Left ventricle myocardium inferior (tissue), 1 donor: Measurements from ENCODE around the gene HIVEP2. TPM values are rescaled to one million over a fixed set of nuclear protein-coding genes. Genes with fewer than 3 reads are reported as not detected.

Source experiments
- DNase-seq: peaks from one replicate; pipeline ENCODE4 v3.0.0-alpha.2; 2020
- H3K27ac ChIP-seq: fragments of 200-600 bp; replicated peaks from 2 replicates; pipeline ENCODE4 v1.8.0; 2021
- H3K27me3 ChIP-seq: fragments of 200-600 bp; 2 replicates; pipeline ENCODE4 v1.8.0; 2021; ENCODE audit warnings: low read depth
- H3K36me3 ChIP-seq: fragments of 200-600 bp; 2 replicates; pipeline ENCODE4 v1.8.0; 2021
- H3K4me1 ChIP-seq: fragments of 200-600 bp; 2 replicates; pipeline ENCODE4 v1.8.0; 2021
- H3K4me3 ChIP-seq: fragments of 200-600 bp; 2 replicates; pipeline ENCODE4 v1.8.0; 2021; ENCODE audit warnings: mild to moderate bottlenecking, moderate library complexity
- H3K9me3 ChIP-seq: fragments of 200-600 bp; replicated peaks from 2 replicates; pipeline ENCODE4 v1.8.0; 2021
- intact Hi-C: fragments of 100-400 bp; cut with micrococcal nuclease; formaldehyde crosslinking; loops from one replicate; pipeline ENCODE4 v1.11.0; 2022
- total RNA-seq: library from RNA; stranded (reverse); fragmentation: NEBNext Ultra II Directional; extraction: Animal tissue kit (Norgen Biotek cat#: 25700); gene quantifications from one replicate; pipeline ENCODE4 v1.2.1, GENCODE V29; 2021
- TF ChIP-seq, protein P1 (sequence below): fragments of 200-600 bp; IDR thresholded peaks from 2 replicates; pipeline ENCODE4 v1.8.0; 2021; ENCODE audit warnings: antibody characterized with exemption, mild to moderate bottlenecking, borderline replicate concordance
- donor health status: DM: no; HTN: yes; CAD: no; lungs with severe emphysema.

Gene HIVEP2
- total RNA-seq, 1 donor from 2014 or later = 16.2 TPM

DNA sequence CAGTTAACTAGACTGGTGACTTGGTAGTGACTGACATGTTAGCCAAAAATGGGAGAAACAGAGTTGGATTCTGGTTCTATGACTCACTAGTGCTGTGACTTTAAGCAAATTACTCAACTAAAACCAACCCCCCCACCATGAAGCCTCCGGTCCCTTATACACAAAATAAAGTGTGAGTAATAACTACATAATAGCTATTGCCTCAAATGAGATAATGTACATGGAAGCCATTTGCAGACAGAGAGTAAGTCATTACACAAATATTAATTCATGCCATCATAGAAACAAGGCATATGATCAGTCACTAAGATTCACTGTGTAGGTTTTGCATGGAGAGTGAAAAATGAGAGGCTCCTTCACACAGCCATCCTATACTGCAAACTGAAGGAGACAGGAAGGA lies 111.9 kb downstream of the HIVEP2 start:
- Histone ChIP-seq H3K9me3 (no peaks in the 10 kb centered on the region), H3K27me3 (no peaks in the 10 kb centered on the region), H3K4me3 (no peak overlapping the region), H3K27ac (no peak overlapping the region), H3K4me1 (peaks cover 30% of the 10 kb centered on the region), H3K36me3 (no peaks in the 10 kb centered on the region)
- no peak for DNase-seq
- intact Hi-C loops = no loop called here
- TF ChIP-seq, protein P1, sequence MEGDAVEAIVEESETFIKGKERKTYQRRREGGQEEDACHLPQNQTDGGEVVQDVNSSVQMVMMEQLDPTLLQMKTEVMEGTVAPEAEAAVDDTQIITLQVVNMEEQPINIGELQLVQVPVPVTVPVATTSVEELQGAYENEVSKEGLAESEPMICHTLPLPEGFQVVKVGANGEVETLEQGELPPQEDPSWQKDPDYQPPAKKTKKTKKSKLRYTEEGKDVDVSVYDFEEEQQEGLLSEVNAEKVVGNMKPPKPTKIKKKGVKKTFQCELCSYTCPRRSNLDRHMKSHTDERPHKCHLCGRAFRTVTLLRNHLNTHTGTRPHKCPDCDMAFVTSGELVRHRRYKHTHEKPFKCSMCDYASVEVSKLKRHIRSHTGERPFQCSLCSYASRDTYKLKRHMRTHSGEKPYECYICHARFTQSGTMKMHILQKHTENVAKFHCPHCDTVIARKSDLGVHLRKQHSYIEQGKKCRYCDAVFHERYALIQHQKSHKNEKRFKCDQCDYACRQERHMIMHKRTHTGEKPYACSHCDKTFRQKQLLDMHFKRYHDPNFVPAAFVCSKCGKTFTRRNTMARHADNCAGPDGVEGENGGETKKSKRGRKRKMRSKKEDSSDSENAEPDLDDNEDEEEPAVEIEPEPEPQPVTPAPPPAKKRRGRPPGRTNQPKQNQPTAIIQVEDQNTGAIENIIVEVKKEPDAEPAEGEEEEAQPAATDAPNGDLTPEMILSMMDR = no peak

DNA sequence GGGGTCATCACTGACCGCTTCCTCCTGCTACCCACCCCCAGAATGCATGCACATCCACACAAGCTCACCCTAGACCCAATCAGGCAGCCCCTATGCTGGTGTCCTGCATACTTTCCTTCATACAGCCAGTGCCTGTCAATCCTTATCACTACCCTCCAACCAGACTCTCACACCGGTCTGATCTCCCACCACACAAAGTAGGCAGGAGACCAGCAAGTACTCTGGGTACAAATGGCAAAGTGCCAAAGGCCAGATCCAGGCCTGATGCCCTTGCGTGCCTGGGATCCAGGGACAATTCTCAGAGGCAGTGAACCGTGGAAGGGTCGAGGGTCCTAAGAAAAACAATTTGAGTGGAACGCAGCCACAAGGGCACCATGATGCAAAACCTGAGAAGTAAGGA lies 114.2 kb downstream of the HIVEP2 start:
- TF ChIP-seq, protein P1 = no peak
- intact Hi-C loops = no loop called here

DNA sequence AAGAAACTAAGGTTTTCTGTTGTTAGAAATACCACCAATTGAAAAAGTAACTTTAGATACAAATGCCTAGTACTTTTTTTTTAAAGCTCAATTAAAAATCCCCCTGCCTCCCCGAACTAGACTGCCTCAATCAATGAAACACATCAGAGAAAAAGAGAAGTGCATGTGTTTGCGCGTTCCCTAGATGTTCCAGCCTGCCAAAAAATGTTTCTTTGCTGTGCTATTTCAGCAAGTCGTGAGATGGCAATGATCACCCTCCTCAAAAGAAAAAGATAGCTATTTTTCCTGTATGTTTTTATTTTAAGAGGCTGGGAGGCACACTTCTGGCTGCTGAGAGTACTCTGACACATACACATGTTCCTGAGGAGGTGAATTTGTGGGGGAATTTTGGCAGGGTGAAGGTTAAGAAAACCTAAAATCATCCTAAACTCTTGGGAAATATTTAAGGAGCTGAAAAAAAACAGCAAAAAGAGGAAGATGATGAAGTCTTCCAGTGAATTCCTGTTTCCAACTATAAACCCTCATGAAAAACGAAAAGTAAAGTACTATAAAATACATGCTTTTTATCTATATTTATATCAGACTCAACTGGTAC lies 114.8 kb downstream of the HIVEP2 start:
- intact Hi-C loops = no loop called here
- Histone ChIP-seq H3K4me3 (no peak overlapping the region), H3K36me3 (no peaks in the 10 kb centered on the region), H3K27ac (no peak overlapping the region), H3K9me3 (no peaks in the 10 kb centered on the region), H3K4me1 (peaks cover 39% of the 10 kb centered on the region), H3K27me3 (no peaks in the 10 kb centered on the region)
- TF ChIP-seq, protein P1 = no peak
- no peak for DNase-seq

More for the DNA sequence above, 114.2 kb downstream of the HIVEP2 start:
- Histone ChIP-seq H3K27ac (no peak overlapping the region), H3K4me3 (no peak overlapping the region), H3K4me1 (peaks cover 45% of the 10 kb centered on the region), H3K9me3 (no peaks in the 10 kb centered on the region), H3K36me3 (no peaks in the 10 kb centered on the region), H3K27me3 (no peaks in the 10 kb centered on the region)
- DNase-seq = no peak

DNA sequence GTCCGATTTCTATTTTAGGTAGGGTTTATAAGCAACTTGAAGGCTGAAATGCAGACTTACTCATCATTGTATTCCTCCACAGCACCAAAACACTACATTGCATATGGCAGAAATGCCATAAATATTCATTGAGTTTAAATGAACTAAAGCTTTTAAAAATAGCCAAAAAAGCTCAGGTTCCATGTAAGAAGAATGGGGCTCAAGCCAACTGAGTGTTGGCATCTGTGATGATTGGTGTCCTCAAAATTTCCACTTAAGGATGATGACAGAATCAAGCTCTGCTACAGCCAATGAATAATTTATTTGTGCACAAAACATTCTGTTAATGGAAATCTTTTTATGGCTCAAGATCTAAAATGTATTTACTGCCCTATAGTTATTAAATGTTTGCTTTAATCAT lies 115.4 kb downstream of the HIVEP2 start:
- TF ChIP-seq, protein P1 = no peak
- Histone ChIP-seq H3K4me1 (peaks cover 44% of the 10 kb centered on the region), H3K36me3 (no peaks in the 10 kb centered on the region), H3K27ac (no peak overlapping the region), H3K9me3 (no peaks in the 10 kb centered on the region), H3K27me3 (no peaks in the 10 kb centered on the region), H3K4me3 (no peak overlapping the region)
- DNase-seq = no peak
- intact Hi-C loops = no loop called here

DNA sequence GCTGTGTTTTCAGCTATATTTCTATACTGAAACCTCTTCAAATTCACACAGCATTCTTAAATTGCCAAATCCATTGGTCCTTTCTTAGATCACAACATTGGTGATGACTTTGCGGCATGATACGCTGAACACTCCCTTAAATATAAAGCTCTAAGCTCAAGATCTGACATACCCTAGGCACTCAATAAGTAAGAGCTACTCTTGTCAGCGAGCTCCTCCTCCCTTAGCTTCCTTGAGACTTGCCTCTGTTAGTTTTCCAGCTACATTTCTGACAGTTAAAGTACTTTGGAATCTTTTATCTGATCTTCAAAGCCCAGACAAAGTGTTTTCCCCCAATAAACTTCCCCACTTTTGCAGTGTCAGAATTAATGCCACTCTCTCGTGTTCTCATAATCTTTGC lies 117.0 kb downstream of the HIVEP2 start:
- H3K9me3 ChIP-seq = no peaks in the 10 kb centered on the region
- no peaks in the 10 kb centered on the region for H3K27me3 ChIP-seq
- peak overlapping the region; percentile 50 for H3K27ac ChIP-seq
- peaks cover 53% of the 10 kb centered on the region for H3K4me1 ChIP-seq
- no peak overlapping the region for H3K4me3 ChIP-seq
- TF ChIP-seq, protein P1 = no peak
- DNase-seq = no peak
- no peaks in the 10 kb centered on the region for H3K36me3 ChIP-seq
- intact Hi-C loops = no loop called here
